CMK (cell line): ENCODE measurements around the gene SLC2A5.
"Not testable (repeated sequence)": the region's sequence is repeated elsewhere in the genome, so short reads cannot be mapped to it uniquely, and the experiment has no call there.

ENCODE experiments used
- DNase-seq: peaks from one replicate; pipeline ENCODE4 v3.0.0-alpha.2; 2010; ENCODE audit warnings: low read depth

Gene SLC2A5

DNA sequence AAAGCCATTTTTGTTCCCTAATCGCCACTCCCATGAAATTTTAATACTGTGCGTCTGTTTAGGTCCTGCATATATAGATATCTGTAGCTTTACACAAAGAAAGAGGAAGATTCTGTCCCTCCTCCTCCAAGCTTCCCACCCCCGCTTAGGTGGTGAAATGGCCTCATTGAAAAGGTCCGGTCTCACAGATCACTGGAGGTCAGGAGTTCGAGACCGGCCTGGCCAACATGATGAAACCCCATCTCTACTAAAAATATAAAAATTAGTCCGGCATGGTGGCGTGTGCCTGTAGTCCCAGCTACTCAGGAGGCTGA lies 64.1 kb downstream of the SLC2A5 start:
- DNase-seq = no peak

DNA sequence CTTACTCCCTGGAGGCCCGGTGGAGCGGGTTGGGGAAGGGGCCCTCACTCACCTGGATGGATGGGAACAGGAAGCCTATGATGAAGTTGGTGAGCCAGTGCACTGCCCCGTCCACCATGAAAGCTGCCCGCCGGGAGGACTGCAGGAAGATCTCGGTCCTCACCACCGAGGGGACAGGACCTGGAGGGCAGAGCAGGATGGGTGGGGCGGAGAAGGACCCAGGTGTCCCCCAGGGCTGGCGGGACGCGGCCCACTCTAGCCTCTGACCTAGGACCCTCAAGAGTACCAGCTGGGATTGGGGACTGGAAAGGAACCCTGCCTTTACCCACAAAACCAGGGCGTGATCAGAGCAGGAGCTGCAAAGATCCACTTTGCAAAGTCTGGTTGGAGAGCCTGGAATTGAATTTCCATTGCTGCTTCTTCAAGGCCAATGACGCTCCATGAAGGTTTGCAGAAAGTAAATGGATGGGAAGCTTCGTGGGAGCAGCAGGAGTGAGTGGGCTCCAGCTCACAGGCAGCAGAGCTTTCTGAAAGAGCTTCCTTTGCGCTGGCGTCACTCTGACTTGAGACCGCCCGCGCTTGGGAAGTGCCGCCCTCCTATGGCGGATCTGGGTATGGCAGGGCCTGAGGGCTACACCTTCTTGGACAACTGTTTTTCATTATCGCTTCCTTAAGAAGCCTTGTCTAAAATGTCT lies 64.6 kb downstream of the SLC2A5 start:
- peak; percentile 66 for DNase-seq

DNA sequence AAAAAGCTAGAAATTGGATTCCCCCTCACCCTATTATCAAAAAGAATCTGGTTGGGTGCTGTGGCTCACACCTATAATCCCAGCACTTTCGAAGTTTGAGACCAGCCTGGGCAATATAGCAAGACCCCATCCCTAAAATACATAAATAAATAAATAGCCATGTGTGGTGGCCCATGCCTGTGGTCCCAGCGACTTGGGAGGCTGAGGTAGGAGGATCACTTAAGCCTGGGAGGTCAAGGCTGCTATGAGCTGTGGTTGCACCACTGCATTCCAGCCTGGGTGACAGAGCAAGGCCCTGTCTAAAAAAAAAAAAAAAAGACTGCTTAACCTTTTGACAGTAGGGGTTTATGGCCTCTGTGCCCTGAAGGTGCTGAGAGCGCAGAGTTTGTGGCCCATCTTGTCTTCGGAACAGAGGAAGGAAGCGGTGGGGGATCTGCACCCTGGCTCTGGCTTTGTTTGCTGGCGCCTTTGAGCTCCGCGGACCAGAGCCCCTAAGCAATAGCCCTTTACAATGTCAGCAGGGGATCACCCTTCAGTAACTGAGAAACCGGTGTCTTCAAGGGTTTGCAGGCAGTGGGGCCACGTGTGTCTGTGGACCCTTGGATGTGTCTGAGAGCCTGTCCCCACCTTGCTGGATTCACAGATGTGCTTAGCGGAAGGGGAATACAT lies 65.3 kb downstream of the SLC2A5 start:
- DNase-seq = no peak

DNA sequence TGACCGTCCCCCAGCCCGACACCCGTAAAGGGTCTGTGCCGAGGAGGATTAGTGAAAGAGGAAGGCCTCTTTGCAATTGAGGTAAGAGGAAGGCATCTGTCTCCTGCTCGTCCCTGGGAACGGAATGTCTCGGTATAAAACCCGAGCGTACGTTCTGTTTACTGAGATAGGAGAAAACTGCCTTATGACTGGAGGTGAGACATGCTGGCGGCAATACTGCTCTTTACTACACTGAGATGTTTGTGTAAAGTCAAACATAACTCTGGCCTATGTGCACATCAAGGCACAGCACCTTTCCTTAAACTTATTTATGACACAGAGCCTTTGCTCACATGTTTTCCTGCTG lies 67.2 kb downstream of the SLC2A5 start:
- not testable (repeated sequence) for DNase-seq

DNA sequence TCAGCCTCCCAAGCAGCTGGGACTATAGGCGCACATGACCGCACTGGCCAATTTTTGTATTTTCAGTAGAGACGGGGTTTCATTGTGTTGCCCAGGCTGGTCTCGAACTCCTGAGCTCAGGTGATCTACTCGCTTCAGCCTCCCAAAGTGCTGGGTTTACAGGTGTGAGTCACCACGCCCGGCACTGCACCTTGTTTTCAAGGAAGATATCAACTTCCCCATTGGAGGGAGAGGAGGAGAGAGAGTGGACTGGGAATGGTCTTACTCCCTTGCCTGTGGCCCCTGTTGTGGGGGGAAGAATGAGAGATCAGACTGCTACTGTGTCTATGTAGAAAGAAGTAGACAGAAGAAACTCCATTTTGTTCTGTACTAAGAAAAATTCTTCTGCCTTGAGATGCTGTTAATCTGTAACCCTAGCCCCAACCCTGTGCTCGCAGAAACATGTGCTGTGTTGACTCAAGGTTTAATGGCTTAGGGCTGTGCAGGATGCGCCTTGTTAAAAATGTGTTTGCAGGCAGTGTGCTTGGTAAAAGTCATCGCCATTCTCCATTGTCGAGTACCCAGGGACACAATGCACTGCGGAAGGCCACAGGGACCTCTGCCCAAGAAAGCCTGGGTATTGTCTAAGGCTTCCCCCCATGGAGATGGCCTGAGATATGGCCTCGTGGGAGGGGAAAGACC lies 67.8 kb downstream of the SLC2A5 start:
- DNase-seq = not testable (repeated sequence)

DNA sequence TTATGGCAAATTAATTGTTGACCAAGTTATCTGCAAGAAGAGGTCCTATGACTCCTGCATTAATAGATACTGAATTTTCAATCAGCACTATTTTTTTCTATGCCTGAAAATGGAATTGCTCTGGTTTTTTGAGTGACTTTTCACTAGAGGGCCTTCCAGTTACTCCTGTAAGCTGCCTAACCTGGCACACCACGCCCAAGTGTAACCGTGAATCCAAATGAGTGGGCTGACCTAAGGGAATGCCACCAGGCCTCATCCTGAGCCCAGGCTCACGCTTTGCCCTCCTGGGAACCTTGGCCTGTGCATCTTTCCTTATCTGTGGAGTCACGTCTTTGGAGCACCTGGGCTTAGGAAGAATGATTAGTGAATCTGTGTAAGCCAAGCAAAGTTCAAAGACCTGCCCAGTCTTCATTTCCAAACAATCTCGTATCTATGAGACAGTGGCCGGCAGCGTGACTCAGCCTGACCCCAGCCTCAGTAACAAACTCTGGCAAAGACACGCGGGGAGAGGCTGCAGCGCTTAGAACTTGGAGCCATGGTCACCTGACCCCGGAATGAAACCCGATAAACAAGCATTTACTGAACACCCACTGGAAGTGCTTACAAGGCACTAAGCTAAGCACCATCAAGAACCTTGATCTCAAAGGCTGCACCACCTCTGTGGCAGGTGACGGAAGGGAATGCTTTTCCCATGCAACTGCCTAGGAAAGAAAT lies 75.3 kb downstream of the SLC2A5 start:
- DNase-seq = not testable (repeated sequence)

DNA sequence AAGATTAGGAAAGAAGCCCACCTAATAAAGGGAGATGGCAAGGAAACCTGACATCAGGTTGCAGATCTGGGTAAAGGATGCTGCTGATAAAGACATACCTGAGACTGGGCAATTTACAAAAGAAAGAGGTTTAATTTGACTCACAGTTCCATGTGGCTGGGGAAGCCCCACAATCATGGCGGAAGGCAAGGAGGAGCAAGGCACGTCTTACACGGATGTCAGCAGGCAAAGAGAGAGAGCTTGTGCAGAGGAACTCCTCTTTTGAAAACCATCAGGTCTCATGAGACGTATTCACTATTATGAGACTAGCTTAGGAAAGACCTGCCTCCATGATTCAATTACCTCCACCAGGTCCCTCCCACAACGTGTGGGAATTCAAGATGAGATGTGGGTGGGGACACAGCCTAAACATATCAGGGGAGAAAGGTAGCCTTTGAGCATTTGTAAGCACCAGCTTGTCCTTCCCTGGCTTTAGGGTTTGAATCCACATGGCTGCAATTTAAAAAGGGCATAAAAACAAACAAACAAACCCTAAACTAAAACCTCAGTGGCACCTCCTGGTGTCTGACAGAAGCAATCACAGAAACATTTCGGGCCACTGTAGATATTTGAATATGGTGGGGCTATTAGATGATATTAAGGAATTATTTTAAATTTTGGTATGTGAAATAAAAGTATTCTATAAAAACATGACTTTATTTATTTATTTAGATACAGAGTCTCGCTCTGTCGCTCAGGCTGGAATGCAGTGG lies 76.3 kb downstream of the SLC2A5 start:
- no peak for DNase-seq

DNA sequence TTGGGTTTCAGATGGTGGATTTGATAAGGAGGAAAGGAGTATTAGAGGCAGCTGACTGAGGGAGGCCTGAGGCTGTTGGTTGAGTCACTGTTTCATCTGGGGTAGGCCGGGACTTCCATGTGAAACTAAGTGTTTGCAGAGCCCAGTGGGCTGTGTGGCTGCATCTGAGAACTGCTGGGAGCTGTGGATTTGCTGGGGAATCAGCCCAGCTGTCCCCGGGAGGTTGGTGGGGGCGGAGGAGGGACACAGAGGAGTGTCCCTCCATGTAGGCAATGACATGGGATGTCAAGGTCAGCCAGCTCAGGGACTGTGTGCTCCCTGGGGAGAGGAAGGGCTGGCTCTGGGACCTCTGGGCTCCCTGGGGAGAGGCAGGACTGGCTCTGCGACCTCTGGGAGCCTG lies 79.6 kb downstream of the SLC2A5 start:
- no peak for DNase-seq

DNA sequence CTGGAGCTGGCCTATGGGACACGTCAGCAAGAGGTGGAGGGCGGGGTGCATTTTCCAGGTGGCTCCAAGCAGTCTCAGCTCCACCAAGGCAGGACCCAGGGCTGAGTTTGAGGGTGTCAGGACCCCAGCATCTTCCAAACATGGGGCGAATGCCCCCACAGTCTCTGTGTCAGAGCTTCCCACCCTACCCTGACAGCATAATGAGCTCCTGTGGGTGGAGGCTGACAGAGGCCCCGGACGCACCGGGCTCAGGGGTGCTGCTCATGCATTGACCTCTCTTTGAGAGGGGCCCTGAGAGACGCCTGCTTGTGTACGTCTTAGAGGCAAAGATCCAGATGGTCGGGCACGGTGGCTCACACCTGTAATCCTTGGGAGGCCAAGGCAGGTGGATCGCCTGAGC lies 80.4 kb downstream of the SLC2A5 start:
- no peak for DNase-seq

DNA sequence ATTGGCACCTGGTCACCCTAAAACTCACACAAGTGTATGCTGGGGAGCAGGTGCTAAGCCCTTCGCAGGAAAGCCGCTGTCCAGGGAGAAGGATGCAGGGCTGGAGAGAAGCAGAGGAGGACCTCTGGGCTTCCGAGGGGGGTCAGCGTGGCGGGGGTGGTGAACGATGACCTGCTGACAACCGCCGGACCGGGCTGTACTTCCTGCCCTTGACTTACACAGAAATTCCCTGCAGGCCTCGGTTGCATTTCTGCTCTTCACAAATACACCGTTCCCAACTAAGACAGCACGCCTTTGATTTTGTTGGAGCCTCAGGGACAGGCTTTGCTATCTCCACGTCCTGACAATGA lies 80.8 kb downstream of the SLC2A5 start:
- DNase-seq = no peak

DNA sequence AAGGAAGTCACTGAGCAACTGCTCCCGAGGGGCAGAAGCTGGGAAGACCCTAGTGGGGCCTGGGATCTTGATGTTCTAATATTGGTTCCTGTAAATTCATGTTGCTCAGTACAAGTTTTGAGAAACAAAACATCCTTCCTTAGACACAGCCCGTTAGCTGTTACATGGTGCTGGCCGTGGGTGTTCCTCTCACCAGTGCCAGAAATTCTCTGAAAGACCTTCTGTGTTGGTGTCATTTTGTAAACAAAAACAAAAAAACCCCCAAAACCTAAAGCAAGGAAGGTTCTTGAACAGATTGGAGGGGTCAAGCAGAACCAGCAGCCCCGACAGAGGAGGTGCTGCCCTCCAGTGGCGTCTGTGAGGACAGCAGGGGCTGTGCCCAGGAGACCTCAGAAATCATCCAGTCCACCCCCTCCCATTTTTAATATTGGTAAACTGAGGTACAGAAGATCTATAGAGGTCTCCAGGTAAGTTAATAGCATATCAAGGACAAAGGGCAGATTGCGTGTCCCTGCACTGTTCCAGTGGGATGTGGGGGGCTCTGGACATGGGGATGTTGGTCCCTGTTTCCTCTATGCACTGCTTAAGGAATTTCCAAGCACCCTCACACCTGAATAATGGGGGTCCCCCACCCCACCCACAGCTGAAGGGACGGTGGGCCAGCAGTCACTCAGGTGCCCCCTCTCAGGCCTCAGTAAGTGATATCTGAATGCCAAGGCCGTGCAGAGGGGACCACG lies 81.4 kb downstream of the SLC2A5 start:
- DNase-seq = no peak

DNA sequence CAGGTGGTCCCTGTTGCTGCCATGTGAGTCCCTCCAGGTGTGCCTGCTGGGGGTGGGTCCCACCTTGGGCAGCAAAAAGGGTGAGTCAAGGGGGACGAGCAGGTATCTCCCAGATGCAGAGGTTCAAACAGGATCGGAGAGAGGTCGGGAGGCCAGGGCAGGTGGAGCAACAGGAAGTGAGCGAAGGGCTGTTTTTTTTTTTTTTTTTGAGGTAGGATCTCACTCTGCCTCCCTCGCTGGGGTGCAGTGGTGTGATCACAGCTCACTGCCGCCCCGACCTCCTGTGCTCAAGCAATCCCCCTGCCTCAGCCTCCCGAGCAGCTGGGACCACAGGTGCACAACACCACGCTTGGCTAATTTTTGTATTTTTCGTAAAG lies 82.6 kb downstream of the SLC2A5 start:
- DNase-seq = no peak

DNA sequence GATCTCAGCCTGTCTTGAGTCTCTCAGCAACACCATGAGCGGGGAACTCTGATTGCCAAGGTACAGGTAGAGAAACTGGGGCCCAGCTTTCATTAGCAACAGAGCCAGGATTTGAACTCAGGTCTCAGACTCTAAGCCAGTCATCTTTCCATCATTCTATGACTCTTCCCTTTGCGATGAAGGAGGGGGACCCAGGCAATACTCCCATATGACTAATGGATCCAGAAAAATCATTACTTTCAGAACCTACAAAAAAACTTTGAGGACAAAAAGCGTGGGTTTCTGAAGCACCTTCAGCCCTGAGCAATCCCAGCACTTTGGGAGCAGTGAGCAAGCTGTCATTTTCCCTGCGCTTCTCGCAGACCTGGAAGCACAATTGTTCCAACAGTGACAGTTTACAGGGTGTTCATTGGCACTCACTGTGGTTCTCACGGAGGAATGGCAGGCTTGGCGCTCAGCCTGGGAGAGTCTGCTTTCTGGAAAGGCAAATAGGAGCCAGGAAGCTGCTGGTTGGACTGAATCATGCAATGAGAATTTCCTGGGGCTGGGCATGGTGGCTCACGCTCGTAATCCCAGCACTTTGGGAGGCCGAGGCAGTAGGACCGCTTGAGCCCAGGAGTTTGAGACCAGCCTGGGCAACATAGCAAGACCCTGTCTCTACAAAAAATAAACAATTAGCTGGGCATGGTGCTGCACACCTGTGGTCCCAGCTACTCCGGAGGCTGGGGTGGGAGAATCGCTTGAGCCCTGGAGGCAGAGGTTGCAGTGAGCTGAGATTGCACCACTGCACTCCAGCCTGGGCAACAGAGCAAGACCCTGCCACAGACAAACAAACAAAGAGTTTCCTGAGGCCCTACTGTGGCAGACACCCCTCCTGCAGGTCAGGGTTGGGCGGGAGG lies 83.3 kb downstream of the SLC2A5 start:
- no peak for DNase-seq
